Measurements from ENCODE around the gene IP6K1.

DNA sequence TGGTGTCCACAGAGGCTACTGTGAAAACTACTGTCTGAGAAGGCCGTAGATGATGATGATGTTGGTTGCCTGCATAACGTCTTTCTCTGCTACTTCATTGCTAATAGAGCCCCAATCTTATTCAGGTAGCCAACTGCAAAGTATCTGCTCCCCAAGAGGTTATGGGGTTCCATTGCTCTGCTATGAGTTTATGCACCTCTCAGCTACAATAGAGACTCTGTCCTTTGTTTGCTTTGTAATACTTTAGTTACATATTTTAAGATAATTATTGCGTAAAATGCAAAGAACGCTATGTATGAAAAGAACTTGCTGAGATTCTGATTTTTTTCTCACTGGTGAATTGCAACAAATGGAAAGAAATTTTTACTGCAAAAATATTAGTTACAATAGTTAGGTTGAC is 34.8 kb downstream of the IP6K1 start:
- TF ChIP-seq POLR2A (IDR thresholded peaks at IDR 0.05) (no peak), EP300 (IDR thresholded peaks at IDR 0.05) (no peak), POLR2AphosphoS5 (IDR thresholded peaks at IDR 0.05) (no peak)
- TF ChIP-seq, protein P1, sequence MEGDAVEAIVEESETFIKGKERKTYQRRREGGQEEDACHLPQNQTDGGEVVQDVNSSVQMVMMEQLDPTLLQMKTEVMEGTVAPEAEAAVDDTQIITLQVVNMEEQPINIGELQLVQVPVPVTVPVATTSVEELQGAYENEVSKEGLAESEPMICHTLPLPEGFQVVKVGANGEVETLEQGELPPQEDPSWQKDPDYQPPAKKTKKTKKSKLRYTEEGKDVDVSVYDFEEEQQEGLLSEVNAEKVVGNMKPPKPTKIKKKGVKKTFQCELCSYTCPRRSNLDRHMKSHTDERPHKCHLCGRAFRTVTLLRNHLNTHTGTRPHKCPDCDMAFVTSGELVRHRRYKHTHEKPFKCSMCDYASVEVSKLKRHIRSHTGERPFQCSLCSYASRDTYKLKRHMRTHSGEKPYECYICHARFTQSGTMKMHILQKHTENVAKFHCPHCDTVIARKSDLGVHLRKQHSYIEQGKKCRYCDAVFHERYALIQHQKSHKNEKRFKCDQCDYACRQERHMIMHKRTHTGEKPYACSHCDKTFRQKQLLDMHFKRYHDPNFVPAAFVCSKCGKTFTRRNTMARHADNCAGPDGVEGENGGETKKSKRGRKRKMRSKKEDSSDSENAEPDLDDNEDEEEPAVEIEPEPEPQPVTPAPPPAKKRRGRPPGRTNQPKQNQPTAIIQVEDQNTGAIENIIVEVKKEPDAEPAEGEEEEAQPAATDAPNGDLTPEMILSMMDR (IDR thresholded peaks at IDR 0.05), result no peak
